Measurements from ENCODE around the gene ARSB.

The ARSB gene

GRCh38 chr5:78799266-78800017, 185.7 kb downstream of the ARSB start:
- Histone ChIP-seq H3K9me2 (replicated peaks; ENCODE audit: insufficient read depth, low read length) (no peaks in the 10 kb centered on the region), H3K79me2 (ENCODE audit: low read length) (no peaks in the 10 kb centered on the region), H4K20me1 (ENCODE audit: insufficient read depth, low read length) (no peaks in the 10 kb centered on the region), H3K27ac (ENCODE audit: low read length) (no peak overlapping the region), H3K4me1 (ENCODE audit: low read length) (peaks cover 13% of the 10 kb centered on the region), H3K9me3 (replicated peaks; ENCODE audit: insufficient read depth, low read length) (no peaks in the 10 kb centered on the region), H3K4me3 (ENCODE audit: low read length) (no peak overlapping the region), H3F3A (ENCODE audit: insufficient read depth, low read length) (no peaks in the 10 kb centered on the region), H3K4me2 (ENCODE audit: low read depth, low read length) (no peak overlapping the region), H2AFZ (ENCODE audit: low read length) (no peak overlapping the region), H3K9ac (ENCODE audit: low read length) (no peak overlapping the region), H3K36me3 (replicated peaks; ENCODE audit: insufficient read depth, low read length) (no peaks in the 10 kb centered on the region), H3K27me3 (replicated peaks; ENCODE audit: insufficient read depth, low read length) (no peaks in the 10 kb centered on the region)
- no peak for TF ChIP-seq CTCF (IDR thresholded peaks at IDR 0.05; ENCODE audit: low read length)
- TF ChIP-seq EZH2phosphoT487 (IDR thresholded peaks at IDR 0.05; ENCODE audit: low read length) = no peak
- no peak for TF ChIP-seq EZH2 (optimal IDR thresholded peaks at IDR 0.05; ENCODE audit: low read depth, low read length)
- no peak for DNase-seq

GRCh38 chr5:78798673-78799029, 186.5 kb downstream of the ARSB start:
- H3K9me2 ChIP-seq (replicated peaks; ENCODE audit: insufficient read depth, low read length) = no peaks in the 10 kb centered on the region
- H3K27me3 ChIP-seq (replicated peaks; ENCODE audit: insufficient read depth, low read length) = no peaks in the 10 kb centered on the region
- peaks cover 13% of the 10 kb centered on the region for H3K4me1 ChIP-seq (ENCODE audit: low read length)
- TF ChIP-seq EZH2 (optimal IDR thresholded peaks at IDR 0.05; ENCODE audit: low read depth, low read length) (no peak), CTCF (IDR thresholded peaks at IDR 0.05; ENCODE audit: low read length) (no peak), EZH2phosphoT487 (IDR thresholded peaks at IDR 0.05; ENCODE audit: low read length) (no peak)
- no peak overlapping the region for H3K9ac ChIP-seq (ENCODE audit: low read length)
- no peaks in the 10 kb centered on the region for H3K79me2 ChIP-seq (ENCODE audit: low read length)
- no peaks in the 10 kb centered on the region for H3F3A ChIP-seq (ENCODE audit: insufficient read depth, low read length)
- no peak overlapping the region for H2AFZ ChIP-seq (ENCODE audit: low read length)
- no peaks in the 10 kb centered on the region for H4K20me1 ChIP-seq (ENCODE audit: insufficient read depth, low read length)
- no peaks in the 10 kb centered on the region for H3K36me3 ChIP-seq (replicated peaks; ENCODE audit: insufficient read depth, low read length)
- no peaks in the 10 kb centered on the region for H3K9me3 ChIP-seq (replicated peaks; ENCODE audit: insufficient read depth, low read length)
- no peak overlapping the region for H3K4me2 ChIP-seq (ENCODE audit: low read depth, low read length)
- H3K4me3 ChIP-seq (ENCODE audit: low read length) = no peak overlapping the region
- no peak overlapping the region for H3K27ac ChIP-seq (ENCODE audit: low read length)
- DNase-seq = no peak

- no peak overlapping the region for H3K27ac ChIP-seq (ENCODE audit: low read length)
- H3K4me1 ChIP-seq (ENCODE audit: low read length) = peaks cover 13% of the 10 kb centered on the region
- no peaks in the 10 kb centered on the region for H4K20me1 ChIP-seq (ENCODE audit: insufficient read depth, low read length)
- H2AFZ ChIP-seq (ENCODE audit: low read length) = no peak overlapping the region
- TF ChIP-seq EZH2phosphoT487 (IDR thresholded peaks at IDR 0.05; ENCODE audit: low read length) = no peak
- TF ChIP-seq CTCF (IDR thresholded peaks at IDR 0.05; ENCODE audit: low read length) = no peak
- no peak for TF ChIP-seq EZH2 (optimal IDR thresholded peaks at IDR 0.05; ENCODE audit: low read depth, low read length)
- H3F3A ChIP-seq (ENCODE audit: insufficient read depth, low read length) = no peaks in the 10 kb centered on the region
- no peaks in the 10 kb centered on the region for H3K36me3 ChIP-seq (replicated peaks; ENCODE audit: insufficient read depth, low read length)
- H3K9me2 ChIP-seq (replicated peaks; ENCODE audit: insufficient read depth, low read length) = no peaks in the 10 kb centered on the region
- H3K79me2 ChIP-seq (ENCODE audit: low read length) = no peaks in the 10 kb centered on the region
- H3K4me3 ChIP-seq (ENCODE audit: low read length) = no peak overlapping the region
- H3K9ac ChIP-seq (ENCODE audit: low read length) = no peak overlapping the region
- H3K4me2 ChIP-seq (ENCODE audit: low read depth, low read length) = no peak overlapping the region
- no peaks in the 10 kb centered on the region for H3K27me3 ChIP-seq (replicated peaks; ENCODE audit: insufficient read depth, low read length)
- no peaks in the 10 kb centered on the region for H3K9me3 ChIP-seq (replicated peaks; ENCODE audit: insufficient read depth, low read length)
- DNase-seq = no peak
These were observed 187.0 kb downstream of the ARSB start for GRCh38 chr5:78797936-78798672.
